Stimulated activated CD4-positive, alpha-beta T cell treated with anti-CD3 and anti-CD28 coated beads, Interleukin-12 subunit alpha, Interleukin-12 subunit beta, amount 100 ng/mL, for 48 hours (primary cell): ENCODE data around the gene SGCA.

Experiments
- DNase-seq, 3 donors: peaks; one replicate each; pipeline ENCODE4 v3.0.0-alpha.2; 2020; ENCODE audit warnings: low read depth in 2 of 3, low spot score in 1 of 3

Gene SGCA

DNA sequence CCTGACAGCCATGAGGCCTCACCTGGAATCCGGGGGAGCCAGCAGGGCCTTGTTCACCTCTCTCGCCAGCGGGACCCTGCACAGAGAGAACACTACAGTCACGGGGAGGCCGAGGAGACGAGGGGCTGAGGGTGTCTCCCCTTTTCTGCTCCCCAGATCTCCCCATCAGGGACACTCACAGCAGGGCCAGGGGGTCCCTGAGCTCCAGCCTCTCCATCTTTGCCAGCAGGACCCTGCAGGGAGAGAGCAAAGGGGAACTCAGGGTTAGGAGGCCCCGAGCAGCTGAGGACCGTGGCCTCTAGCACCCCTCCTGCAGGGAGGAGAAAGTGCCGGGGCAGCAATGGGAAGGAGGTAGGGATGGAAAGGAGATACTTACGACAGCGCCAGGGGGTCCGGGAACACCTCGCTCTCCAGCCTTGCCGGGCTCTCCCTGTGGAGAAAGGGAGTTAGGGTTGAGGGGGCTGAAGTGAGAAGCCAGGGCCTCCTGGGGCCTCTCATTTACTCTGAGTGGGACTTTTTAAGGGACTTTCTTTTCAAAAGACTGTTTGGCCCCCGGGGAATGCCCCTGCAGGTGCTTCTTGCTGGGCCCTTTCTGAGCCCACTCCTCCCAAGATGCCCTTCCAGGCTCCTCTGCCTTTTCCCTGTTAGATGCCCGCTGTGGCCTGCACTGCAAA, 26.9 kb downstream of the SGCA start:
- no peak for DNase-seq

DNA sequence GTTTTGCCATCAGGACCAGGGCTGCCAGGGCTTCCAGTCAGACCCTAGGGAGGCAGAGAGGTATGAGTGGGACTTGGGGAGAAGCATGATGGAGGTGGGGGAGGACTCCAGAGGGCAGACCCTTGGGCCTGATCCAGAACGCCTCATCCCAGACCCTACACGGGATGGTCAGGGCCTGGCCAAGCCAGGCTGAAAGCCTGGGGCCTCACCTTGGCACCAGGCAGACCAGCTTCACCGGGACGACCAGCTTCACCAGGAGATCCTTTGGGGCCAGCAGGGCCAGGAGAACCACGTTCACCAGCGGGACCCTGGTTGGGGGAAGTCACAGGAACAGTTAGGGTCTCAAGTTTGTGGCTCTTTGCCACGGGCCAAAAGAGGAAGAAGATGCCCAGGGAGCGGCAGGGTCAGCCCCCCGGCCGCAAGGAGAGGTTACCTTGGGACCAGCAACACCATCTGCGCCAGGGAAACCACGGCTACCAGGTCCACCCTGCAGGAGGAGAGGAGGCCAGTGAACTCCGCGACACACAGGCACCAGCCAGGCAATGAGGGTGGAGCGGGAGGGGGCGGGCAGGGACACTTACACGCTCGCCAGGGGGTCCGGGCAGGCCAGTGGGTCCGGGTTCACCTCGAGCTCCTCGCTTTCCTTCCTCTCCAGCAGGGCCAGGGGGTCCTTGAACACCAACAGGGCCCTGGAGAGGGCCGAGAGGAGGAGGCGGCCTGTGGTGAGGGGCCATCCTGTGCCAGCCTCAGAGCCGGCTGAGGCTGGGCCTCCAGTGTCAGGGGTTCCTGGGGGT, 28.5 kb downstream of the SGCA start:
- DNase-seq, result no peak

DNA sequence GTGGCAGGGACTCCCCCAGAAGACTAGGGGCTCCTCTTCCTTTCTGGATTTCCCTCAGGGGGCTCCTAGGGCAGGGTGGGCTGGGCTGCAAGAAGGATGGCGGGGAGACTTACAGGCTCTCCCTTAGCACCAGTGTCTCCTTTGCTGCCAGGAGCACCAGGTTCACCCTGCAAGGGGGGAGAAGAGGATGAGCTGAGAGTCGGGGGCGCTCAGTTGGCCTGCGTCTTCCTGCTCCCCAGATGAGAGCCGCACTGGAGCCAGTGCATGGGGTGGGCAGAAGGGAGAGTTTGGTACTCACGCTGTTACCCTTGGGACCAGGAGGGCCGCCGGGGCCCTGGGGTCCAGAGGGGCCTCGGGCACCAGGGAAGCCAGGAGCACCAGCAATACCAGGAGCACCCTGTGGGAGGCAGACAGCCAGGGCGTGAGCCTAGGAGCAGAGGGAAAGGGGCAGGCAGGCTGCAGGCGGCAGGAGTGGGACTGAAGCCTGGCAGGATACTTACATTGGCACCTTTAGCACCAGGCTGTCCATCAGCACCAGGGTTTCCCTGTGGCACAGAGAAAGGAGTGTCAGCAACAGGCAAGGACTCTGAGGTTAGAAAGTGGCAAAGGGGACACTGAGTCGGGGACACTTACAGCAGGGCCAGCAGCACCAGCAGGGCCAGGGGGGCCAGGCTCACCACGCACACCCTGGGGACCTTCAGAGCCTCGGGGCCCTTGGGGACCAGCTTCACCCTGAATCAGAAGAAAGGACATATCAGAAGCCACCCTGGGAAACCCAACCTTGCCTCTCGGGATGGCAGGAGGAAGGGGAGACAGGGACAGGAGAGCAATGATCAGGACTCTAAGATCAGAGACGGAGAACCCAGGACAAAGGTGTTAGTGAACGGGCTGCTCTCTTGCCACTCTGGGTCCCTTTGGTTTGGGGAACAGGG, 29.4 kb downstream of the SGCA start:
- DNase-seq, result no peak

DNA sequence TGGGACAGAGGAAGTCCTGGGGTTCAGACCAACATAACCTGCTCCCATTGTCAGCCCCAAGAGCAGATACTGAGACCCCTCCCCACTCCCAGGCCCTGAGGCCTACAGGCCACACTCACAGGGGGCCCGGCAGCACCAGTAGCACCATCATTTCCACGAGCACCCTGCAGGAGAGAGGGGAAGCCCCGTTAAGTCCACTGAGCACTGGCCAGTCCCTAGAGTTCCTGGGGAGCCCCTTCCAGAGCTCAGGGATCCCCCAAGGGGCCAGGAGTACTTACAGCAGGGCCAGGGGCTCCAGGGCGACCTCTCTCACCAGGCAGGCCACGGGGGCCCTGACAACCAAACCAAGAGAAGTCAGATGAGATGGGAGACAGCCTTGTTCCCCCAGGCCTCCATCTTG, 30.2 kb downstream of the SGCA start:
- no peak for DNase-seq

DNA sequence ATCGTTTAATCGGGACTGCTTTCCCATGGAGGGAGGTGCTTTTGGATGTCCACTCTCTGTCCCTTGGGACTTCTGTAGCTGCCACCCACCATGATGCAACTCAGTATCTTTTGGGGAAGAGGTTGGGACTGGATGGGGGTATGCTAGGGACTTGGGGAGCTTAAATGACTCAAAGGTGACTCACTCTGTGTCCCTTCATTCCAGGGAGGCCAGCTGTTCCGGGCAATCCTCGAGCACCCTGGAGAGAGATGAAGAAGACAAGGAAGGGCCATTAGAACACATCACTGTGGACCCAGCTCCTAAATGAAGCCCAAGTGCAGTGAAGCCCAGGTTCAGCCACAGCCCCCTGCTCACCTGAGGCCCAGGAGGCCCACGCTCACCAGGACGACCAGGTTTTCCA, 31.0 kb downstream of the SGCA start:
- no peak for DNase-seq

DNA sequence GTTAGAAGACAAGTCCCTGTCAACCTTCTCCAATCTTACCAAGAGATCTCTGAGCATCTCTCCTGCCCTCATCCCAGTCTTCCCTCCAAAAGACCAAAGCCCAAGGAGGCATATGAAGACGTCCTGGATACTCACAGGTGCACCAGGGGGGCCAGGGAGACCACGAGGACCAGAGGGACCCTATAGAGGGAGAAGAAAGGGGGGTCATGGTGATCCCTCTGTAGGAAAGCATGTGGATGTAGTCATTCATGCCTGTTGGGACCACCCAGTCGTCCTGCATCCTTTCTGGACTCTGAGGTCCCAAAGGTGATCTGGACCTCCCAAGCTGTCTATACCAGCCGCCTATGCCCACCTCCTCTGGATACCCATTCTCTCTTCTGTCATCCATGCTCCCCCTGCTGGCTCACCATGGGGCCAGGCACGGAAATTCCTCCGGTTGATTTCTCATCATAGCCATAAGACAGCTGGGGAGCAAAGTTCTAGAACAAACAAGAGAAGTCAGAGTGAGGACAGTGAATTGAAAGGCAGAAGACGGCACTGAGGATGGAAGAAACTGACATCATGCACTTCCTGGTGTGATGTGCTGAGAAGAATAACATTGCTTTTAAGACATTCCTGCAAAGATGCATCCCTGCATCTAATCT, 32.3 kb downstream of the SGCA start:
- peak; percentile 33 to 58 (median 42) for DNase-seq

DNA sequence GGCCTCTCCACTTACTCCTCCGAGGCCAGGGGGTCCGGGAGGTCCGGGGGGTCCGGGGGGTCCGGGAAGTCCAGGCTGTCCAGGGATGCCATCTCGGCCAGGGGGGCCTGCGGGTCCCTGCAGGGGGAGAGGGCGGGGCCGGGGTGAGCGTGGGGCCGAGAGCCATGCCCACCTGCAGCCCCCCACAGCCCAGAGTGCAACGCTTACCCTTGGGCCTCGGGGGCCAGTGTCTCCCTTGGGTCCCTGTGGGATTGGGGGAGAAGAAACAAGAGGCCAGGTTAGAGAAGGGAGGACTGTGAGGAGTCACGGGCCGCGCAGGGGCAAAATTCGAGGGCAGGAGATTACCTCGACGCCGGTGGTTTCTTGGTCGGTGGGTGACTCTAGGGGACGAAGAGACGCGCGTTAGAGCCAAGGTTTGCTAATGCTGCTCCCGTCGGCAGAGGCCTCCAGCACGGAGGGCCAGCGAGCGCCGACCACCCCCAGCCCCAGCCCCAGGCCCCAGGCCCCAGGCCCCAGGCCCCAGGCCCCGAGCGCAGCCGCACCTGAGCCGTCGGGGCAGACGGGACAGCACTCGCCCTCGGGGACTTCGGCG, 33.5 kb downstream of the SGCA start:
- no peak for DNase-seq

DNA sequence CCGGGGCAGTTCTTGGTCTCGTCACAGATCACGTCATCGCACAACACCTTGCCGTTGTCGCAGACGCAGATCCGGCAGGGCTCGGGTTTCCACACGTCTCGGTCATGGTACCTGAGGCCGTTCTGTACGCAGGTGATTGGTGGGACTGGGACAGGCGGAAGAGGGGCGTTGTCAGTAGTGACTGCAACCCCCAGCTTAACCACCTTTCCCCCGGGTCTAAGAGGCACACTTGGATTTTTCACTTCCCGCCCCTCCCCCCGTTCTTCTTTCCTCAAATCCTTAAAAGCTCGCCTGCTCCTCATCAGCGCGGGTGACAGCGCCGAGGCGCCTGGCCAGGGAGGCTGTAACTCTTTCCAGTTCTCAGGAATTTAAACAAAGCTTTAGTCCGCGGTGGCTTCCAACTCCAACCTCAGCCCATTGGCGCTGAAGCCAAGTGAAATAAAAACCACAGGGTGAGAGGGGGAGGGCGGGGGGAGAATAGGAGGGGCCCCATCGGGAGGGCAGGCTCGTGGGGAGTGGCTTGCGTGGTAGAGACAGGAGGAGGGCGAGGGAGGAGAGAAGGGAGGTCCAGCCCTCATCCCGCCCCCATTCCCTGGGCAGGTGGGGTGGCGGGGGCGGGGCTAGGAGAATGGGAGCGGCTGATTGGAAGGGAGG, 34.1 kb downstream of the SGCA start:
- peak; percentile 44 to 58 (median 48) for DNase-seq

DNA sequence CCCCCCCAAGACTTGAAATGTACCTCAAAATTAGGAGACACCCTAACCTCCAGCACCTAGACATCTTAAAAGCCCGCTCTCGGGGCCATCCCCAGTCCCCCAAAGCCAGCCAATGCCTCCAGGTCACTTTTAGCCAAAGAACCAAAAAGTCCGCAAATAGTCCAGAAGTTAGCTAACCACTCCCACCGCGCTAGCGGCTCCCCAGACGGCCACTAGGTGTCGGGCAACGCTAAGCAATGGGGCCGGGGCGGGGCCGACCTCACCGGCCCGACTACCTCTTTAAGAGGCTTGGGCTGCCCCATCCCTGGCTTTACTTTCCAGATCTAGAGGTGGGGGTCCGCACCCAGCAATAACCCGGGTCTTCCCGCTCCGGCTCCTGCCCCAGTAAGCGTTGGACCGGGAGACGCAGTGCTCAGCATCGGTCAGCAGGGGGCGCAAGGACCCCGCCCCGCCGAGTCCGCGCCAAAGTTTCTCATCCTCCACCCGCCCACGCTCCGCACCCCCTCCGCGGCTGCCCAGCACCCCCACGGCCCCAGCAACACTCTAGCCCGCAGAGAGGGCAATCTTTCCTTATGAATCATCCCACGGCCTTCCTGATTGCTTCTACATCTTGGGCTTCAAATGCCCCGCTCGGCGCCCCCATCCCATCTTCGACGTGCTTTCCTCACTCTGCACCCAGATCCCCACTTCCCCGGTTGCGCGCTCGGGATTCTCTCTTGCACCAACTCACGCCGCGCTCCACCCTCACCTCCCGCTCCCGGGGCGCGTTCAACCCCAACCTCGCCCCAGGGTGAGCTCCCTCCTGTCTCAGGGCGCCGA, 34.9 kb downstream of the SGCA start:
- DNase-seq, result peak; percentile 61 to 77 (median 73)

DNA sequence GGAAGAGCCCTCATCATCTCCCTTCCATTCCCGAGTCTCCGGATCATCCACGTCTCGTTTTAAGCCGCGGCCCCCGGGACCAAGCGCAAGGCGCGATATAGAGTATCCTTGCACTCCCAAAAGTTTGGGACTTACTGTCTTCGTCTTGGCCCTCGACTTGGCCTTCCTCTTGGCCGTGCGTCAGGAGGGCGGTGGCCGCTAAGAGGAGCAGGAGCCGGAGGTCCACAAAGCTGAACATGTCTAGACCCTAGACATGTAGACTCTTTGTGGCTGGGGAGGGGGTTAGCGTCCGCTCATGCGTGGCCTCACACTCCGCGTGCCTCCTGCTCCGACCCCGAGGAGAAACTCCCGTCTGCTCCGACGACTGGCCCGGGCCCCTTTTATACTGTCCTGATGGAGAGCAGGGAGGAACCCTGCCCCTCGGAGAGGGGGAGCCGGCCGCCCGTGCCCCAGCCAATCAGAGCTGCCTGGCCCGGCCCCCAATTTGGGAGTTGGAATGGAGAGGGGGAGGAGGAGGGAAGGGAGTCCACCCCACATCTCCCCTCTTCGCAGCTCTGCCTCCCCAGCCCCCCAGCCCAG, 35.6 kb downstream of the SGCA start, which contains the start of gene COL1A1:
Gene COL1A1, minus strand, starts transcription at position 356 of the 579 bp plus-strand sequence. Its CDS starts 118 bp downstream, at position 238.
- no peak for DNase-seq

DNA sequence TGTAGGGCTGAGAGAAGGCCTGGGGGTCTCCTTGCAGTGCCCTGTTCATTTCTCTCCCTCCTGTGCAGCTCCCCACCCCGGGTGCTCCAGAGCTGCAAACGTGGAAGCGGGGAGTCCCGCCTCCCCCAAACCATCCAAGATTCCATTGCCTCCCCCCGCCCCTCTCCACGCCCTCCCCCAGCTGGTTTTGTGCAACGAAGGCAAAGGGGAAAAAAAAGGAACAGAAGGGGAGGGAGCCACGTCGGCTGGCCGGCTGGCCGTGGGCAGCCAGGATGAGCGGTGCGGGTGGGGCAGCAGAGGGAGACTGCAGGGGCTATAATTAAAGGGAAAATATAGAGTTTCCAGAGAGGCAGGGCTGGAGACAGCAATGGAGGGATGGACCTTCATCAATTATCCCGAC, 37.3 kb downstream of the SGCA start:
- DNase-seq, result no peak

DNA sequence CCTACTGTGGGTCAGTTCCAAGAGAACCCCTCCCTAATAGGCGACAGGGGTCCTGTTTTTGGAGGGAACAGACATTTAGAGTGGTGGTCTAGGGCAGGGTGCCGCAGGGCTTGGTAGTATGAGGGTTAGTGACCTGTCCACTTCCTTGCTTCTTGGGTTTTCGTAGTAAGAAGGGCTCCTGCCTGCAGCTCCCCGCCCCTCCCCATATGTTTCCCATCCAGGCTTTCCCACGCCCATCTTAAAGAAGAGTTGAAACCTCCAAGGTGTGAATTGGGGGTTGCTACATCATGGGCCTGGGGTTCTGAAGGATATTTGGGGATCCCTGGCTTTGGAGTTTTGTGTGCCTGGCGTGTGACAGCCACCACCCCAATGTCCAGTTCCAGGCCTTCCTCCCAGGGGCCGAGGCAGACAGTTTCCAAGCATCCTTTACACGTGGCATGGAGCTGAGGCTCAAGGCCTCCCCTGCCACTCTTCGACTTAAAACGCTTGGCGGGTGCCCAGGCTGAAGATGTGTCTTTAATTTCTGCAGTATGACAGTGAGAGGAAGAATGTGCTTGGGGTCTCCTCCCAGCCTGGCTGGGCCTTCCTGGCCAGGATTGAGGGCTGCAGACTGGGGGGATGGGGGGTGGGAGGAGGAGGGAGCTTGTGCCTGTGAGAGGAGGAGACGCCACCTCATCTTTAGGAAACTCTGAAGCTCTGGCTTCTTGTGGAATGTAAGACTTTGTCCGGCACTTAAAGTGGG, 38.0 kb downstream of the SGCA start:
- DNase-seq, result no peak

DNA sequence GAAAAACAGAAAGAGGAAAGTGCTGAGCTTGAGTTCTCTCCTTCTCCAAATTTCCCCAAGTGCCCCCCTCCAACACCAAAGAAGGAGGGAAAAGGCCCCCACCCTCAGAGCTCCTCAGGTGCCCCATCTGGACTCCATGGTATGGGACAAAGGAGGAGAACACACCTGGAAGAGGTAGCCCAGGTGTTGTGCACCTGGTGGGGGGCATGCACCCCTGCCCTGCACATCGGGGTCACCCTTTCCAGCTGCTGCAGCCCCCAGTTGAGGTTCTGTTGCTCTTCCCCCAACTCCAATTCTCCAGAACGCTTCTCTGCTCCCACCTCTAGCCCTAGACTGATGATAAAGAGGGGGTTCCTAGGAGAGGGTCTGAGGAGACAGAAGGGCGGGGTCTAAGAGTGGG, 38.6 kb downstream of the SGCA start:
- no peak for DNase-seq

DNA sequence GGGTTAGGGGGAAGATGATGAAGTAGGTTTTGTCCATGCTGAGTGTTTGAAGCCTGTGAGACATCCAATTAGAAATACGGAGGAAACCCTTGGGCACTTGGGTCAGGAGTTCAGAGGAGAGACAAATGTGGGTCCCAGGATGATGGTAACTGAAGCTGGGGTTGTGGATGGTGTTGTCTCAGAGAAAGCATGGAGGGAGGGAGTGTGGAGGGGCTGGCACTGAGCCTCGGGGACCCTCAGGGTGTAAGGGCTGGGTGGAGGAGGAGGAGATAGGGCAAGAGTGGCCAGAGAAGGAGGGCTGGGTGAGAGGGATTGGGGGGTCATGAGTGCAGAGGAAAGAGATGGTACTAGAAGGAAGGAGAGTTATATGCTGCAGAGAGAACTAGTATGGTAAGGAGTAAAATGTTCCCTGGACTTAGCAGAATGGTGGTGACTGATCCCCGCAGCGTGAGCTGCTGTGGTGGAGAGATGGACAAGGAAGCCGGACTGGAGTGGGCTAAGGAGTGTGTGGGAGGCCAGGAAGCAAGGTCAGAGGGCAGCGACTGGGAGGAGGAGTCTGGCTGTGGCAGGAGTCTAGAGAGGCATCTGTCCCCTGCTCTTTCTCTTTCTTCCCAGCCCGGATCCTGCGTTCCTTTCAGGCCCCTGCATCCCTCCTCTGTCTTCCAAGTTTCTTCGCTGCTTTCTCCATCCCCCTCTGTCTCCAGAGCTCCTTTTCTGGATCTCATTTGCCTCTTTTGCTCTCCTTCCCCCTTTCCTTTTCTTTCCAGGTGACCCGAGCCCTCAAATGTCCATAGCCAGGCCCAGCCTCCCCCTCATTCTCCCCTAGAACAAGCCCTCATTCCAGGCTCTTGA, 39.5 kb downstream of the SGCA start:
- no peak for DNase-seq

DNA sequence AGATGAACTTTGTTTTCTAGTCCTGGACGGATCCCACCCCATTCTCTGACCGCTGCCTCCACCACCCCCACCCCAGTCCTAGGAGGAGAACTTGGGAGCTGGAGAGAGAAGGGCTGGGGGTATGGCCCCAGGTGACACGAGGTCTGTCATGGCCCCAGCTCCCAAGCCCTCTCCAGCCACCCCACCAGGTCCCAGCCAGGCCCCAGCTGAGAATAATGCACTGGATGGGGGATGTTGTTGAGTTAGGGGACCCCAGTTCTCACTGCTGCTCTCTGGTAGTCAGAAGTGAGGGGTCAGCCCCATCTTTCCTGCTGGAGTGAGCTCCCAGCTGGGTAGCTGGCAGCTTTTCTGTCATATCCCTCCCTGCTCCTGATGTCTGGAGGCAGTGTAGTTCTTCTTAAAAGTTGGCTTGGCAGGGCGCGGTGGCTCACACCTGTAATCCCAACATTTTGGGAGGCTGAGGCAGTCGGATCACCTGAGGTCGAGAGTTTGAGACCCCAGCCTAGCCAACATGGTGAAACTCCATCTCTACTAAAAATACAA, 40.2 kb downstream of the SGCA start:
- no peak for DNase-seq

DNA sequence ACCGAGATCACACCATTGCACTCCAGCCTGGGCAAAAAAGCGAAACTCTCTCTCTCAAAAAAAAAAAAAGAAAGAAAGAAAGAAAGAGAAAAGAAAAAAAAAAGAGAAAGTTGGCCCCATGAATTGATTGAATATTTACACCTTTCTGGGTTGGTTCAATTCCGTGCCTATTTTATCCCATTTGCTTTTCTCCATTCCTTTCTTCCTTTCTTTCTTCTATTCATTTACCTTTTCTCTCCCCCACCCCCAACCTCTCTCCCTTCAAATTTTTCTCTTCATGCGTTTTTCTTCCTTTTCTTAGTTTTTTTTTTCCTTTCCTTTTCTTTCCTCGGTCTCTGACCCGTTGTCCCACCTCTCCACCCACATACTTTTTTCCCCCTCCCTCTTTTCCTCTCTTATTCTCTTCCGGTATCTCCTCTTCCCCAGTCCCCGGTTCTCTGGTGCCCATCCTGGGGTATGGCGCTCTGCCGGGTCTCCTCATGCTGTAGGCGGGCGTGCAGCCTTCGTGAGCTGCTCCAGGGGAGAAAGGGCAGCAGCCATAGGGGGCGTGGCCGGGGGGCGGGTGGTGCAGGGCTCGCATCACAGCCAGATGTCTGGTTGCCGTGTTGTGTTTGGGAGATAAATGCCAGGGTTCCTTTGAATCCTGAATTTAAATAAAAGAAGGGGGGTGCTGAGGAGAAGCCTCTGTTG, 40.9 kb downstream of the SGCA start:
- DNase-seq, result no peak
